ENCODE measurements around the gene AKR1B15.
"Not testable (repeated sequence)": the region's sequence is repeated elsewhere in the genome, so short reads cannot be mapped to it uniquely, and the experiment has no call there.

The AKR1B15 gene

GRCh38 chr7:134548877-134549276 is at the start of gene AKR1B15:
Gene AKR1B15 (plus strand): TSS chr7:134549110. CDS start chr7:134564620, 15,510 bp downstream.
- no peak for DNase-seq

DNA sequence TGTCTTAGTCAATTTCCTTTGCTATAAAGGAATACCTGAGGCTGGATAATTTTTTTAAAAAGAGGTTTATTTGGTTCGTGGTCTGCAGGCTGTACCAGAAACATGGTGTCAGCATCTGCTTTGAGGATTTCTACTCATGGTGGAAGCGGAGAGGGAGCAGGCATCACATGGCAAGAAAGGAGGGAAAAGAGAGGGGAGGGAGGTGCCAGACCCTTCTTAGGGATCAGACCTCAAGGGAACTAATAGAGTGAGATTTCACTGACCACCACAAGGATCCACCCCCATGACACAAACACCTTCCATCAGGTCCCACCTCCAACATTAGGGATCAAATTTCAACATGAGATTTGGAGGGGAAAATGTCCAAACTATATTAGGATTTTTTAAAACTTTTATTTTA is 48.5 kb upstream of the AKR1B15 start:
- DNase-seq, result no peak

GRCh38 chr7:134500982-134501381 is 47.9 kb upstream of the AKR1B15 start:
- DNase-seq, result no peak

DNA sequence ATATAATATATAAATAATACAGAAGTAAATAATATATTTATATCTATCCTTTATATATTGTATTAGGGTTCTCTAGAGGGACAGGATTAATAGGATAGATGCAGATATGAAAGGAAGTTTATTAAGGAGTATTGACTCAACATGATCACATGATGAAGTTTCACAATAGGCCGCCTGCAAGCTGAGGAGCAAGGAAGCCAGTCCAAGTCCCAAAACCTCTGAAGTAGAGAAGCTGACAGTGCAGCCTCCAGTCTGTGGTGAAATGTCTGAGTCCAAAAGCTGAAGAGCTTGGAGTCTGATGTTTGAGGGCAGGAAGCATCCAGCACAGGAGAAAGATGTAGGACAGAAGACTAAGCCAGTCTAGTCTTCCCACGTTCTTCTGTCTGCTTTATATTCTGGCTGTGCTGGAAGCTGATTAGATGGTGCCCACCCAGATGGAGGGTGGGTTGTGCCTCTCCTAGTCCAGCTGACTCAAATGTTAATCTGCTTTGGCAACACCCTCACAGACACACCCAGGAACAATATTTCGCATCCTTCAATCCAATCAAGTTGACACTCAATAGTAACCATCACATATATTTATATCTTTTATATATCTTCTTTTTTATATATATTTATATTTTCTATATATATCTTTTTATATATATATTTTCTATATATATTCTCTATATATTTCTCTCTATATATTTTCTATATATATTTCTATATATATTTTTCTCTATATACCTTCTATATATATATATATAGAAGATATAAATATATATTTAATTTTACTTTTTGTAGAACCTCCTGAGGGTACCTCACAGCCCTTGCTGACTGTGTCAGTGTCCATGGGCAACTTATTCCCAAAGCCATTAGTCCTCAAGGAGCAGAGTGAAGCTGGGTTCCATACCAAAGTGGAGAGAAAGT is 46.2 kb upstream of the AKR1B15 start:
- DNase-seq, result peak in 1 of 2 donors; percentile 35

DNA sequence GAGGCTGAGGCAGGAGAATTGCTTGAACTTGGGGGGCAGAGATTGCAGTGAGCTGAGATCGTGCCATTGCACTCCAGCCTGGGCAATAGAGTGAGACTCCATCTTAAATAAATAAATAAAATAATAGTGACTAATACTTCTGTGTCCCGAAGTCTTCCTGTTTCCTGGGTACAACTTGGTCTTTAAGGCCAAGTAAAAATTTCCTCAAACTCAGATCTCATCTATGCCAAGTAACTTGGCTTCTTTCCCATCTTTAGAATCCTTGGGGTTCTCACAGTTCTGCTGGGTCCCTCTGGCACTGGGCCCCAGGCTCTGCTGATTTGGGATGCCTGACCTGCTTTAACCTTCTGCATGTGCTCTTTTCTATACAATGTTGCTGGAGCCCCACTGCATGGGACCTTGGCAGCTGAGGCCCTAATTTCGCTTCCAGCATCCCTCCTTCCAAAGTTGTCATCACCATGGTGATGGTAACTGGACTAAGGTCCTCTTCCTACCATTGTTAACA is 44.2 kb upstream of the AKR1B15 start:
- no peak for DNase-seq

DNA sequence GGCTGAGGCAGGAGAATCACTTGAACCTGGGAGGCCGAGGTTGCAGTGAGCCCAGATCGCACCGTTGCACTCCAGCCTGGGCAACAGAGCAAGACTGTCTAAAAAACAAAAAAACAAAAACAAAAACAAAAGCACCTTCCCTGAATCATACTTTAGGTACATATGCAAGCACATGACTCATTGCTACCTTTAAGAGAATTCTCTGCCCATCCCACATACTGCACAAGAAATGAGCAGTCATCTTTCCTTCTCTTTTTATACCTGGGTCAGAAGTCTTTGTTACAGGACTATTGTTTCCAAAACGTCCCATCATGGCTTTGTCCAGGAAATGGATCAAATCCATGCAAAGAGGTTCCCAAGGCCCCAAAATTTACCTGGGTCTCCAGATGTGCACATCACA is 43.1 kb upstream of the AKR1B15 start:
- DNase-seq, result no peak

DNA sequence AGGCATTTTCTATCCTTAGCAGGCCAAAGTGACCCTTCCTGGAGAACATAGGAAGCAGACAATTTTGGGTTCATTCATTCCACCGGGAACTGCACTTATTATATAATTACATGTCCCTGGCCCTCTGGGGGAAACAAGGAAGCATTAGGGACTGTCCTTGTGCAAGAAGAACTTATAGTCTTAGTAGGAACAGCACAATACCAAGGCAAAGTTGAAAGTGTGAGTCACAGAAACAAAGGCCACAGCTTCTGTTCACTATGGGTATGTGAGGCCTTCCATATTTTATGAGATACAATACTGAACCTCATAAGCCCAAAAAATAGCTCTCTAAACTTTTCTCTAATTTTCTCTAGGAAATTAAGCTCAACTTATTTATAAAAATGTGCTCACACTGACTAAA is 39.9 kb upstream of the AKR1B15 start:
- DNase-seq, result no peak

DNA sequence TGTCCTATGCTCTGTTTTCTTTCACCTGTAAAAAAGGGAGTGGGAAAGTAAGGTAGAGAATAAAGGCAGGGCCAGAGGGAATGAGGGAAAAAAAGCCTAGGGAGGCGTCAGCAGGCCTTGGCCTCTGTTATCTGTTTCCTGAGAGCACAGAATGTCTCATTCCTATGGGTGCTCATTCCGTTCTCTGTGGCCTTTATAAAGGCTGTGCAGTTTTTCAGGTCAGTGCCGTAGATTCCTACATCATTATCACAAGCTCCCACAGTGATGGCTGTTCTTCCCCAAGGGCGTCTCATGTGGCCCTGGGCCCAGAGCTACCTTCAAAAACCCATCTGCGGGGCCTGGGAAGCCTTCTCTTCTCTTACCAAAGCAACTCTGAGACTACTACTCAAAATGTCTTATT is 38.3 kb upstream of the AKR1B15 start:
- no peak for DNase-seq

DNA sequence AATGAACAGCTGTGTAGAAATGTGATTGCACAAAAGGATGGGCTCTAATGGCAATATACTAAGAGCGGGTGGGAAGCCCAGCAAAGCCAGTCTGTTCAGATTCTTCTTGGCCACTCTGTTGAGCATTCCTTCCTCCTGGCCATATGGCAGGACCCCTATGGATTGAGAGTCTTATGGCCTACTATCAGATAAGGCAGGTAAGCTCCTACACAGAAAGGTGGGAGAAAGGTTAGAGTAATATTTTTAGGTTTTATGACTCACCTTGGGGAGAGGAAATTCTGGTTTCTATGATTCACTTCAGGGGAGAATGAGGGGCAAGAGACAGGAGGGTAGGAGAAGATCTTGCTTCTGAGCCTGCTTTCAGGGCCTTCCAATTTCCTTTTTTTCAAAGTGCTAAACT is 36.6 kb upstream of the AKR1B15 start:
- DNase-seq, result no peak

GRCh38 chr7:134513169-134513752 is 35.6 kb upstream of the AKR1B15 start:
- DNase-seq, result peak; percentile 15 to 28

GRCh38 chr7:134514106-134514505 is 34.8 kb upstream of the AKR1B15 start:
- DNase-seq, result no peak

DNA sequence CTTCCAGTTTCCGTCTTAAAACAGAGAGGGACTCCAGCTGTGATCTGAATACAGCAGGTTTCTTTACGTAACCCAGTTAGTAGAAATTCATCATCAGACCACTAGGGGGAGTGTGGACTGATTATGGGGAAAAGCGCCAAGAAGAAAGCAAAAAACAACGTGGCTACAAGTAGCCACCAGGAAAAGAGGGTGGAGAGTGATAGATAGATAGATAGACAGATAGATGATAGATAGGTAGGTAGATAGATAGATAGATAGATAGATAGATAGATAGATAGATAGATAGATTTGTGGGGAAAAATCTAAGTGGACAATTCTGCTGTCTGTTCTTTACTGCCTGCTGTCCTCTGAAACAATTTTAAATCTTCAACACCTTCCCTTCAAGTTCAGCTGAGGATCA is 34.2 kb upstream of the AKR1B15 start:
- peak; percentile 14 to 68 for DNase-seq

DNA sequence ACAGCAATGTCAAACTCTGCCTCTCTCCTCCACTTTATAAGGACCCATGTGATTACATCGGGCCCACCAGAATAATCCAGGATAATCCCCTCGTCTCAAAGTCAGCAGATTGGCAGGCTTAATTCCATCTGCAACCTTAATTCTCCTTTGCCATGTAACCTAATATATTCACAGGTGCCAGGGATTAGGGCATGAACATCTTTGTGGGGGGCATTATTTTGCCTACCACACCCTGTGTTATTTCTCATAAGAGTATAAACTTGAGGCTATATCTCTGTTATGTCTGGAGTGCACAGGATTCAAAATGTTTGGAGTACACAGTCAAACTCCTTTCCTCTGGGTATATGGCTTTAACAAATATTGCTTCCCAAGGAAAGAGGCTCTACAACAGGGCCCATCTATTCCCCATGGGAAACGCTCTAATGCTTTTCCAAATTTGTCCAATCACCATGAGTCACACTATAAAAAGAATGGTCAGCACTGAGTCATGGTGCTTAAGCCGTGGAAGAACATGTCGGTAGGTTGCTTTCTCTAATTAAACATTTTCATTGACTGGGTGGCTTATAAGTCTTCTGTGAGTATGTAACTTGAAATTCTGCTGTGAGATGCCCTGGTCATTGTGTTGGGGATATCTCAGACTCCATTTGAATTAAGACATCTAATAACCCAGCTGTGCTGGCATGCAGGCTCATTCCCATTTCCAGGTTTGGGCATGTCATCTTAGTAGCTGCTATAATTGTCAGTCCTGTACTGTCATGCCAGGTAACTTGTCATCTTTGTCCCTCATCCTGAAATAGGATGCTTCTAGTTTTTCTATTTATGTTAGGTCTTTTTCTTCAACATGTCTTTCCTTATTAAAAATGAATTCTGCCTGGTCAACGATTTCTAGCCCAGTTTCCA is 33.1 kb upstream of the AKR1B15 start:
- no peak for DNase-seq

DNA sequence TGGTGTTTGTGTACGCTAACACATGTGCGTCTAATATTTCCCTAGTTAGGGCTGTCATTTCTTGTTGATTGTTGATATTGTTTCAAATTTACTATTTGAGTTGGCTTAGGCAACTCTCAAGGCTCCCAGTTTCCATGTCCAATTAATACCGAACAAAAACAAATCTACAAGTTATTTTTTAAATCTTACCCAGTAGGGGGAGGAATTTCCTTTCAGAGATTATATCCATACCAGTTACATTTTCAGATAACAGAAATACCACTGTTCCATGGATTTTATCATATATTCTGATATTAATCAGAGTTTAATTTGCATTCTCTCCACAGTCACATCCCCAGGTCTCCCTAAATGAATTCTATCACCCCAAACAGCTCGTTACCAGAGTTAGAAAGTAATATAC is 28.8 kb upstream of the AKR1B15 start:
- DNase-seq, result no peak

GRCh38 chr7:134522601-134523000 is 26.3 kb upstream of the AKR1B15 start:
- DNase-seq, result no peak

GRCh38 chr7:134525449-134525848 is 23.5 kb upstream of the AKR1B15 start:
- not testable (repeated sequence) for DNase-seq

- not testable (repeated sequence) for DNase-seq
Observed at GRCh38 chr7:134526552-134527248, 22.2 kb upstream of the AKR1B15 start.

DNA sequence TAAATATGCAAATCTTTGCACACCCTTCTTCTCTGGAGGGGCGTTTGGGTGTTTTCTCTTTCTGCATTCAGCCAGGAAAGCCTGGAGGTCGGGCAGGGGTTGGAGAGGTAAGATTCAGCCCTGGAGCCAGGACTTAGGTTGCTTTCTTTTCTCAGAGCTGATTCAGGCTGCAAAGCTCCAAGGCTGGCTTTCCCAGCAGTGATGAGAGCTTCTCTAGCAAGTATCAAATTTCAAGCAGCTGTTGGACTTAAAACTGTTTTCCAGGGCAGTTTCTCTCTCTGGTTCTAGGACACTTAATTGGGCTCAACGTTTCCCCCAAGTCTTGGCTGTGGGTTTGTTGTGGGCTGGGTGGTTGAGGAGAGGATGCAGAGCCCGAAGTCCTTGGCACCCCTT is 20.9 kb upstream of the AKR1B15 start:
- no peak for DNase-seq

DNA sequence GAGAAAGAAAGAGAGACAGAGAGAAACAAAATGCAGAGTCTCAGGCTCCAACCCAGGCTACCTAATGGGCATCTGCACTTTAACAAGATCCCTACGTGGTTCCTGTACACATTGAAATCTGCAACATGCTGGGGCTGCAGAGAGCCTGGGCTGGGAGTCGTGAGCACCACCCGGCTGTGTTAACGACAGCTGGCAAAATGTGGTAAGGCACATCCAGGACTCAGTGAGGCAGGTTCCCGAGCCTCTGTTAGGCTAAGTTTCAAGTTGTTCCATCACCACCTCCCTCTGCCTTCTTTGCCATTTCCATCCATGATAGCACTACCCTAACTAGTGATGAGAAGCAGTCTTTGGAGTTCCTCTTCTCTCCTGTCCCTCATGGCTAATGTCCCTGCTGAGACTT is 20.2 kb upstream of the AKR1B15 start:
- DNase-seq, result no peak

GRCh38 chr7:134530460-134530859 is 18.4 kb upstream of the AKR1B15 start:
- DNase-seq, result no peak

DNA sequence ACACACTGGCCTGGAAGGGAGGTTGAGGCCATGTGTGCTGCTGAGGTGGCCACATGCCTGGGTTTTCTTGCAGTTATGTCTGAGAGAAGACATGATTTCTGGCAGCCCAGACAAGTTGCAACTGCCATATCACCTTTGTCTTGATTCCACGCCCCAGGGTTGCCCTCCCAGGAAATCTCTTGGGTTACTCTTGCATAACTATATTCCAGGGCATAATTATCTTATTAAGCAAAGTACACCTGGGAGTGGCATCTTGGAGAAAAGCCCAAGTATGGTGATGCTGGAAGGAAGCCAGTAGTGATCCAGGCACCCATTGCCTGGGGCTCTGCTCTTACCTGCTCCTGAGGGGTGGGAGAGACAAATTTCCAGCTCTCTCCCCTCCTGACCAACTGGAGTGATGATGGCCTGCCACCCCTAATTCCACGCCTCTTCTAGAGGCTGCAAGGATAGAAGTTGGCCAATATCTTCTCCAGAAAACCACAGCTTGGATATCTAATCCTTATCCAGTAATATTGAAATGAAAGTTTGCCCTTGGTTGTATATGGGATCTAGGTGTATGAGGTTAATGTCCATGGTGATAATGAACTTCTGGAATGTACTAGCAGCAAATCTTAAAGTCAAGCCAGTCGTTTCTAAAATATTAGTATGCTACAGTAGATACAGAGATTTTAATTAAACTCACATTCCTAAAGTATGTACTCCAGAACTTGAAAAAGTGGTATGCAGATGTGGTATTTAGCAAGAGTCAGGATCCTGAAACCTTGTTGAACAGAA is 16.5 kb upstream of the AKR1B15 start:
- DNase-seq, result no peak

GRCh38 chr7:134532954-134533218 is 16.0 kb upstream of the AKR1B15 start:
- DNase-seq, result no peak

Measured in CD4-positive, alpha-beta T cell treated with Interleukin-4 for 1 hour (primary cell).